ENCODE results near the gene TMEM213.

DNA sequence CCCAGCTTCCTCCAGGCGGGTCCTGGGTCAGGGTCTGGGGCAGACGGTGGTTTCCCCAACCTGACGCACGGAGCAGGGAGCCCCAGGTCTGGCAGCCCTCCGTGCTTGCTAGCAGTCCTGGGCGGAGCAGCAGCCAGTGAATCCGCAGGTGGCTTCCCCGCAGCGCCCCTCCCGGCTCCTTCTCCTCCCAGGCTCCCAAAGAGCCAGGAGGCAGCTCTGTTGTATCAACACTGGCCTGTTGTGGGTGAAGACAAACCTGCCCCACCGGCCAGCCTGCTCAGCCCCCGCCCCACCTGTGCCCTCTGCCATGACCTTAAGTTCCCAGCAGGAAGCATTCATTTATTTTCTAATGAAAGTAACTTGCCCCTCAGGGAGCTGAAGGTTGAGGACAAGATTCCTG lies 24.0 kb upstream of the TMEM213 start:
- TF ChIP-seq, protein P1, sequence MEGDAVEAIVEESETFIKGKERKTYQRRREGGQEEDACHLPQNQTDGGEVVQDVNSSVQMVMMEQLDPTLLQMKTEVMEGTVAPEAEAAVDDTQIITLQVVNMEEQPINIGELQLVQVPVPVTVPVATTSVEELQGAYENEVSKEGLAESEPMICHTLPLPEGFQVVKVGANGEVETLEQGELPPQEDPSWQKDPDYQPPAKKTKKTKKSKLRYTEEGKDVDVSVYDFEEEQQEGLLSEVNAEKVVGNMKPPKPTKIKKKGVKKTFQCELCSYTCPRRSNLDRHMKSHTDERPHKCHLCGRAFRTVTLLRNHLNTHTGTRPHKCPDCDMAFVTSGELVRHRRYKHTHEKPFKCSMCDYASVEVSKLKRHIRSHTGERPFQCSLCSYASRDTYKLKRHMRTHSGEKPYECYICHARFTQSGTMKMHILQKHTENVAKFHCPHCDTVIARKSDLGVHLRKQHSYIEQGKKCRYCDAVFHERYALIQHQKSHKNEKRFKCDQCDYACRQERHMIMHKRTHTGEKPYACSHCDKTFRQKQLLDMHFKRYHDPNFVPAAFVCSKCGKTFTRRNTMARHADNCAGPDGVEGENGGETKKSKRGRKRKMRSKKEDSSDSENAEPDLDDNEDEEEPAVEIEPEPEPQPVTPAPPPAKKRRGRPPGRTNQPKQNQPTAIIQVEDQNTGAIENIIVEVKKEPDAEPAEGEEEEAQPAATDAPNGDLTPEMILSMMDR (IDR thresholded peaks at IDR 0.05; ENCODE audit: insufficient read depth, low read depth, low read length): no peak
- no peak for TF ChIP-seq EZH2 (IDR thresholded peaks at IDR 0.05; ENCODE audit: insufficient read depth, low read length)
